HEK293 (cell line): ENCODE data around the gene GALNT11.
"Not testable (repeated sequence)": the region's sequence is repeated elsewhere in the genome, so short reads cannot be mapped to it uniquely, and the experiment has no call there.

ENCODE experiments used
- CTCF ChIA-PET: fragments of 350-600 bp; formaldehyde crosslinking; extraction: SDS; loops from one replicate; lab custom pipeline; 2021; ENCODE audit warnings: antibody characterized with exemption; lab: Yijun Ruan, JAX
- POLR2A ChIA-PET: fragments of 300-600 bp; formaldehyde crosslinking; extraction: SDS; loops from one replicate; lab custom pipeline; 2020; ENCODE audit warnings: antibody characterized with exemption, inconsistent platforms; lab: Yijun Ruan, JAX
- H3K27ac ChIP-seq: fragments of 200-500 bp; sonication (Bioruptor generic); 2 replicates; pipeline ENCODE4 v1.5.1; 2014; ENCODE audit warnings: low read depth, low read length, control low read depth, inconsistent platforms; ENCODE audit errors: extremely low read depth
- H3K36me3 ChIP-seq, 2 experiments: fragments of 200-500 bp in 1 of 2; sonication (Bioruptor generic) in 1 of 2; 1 replicate in 1 of 2; 2 replicates in 1 of 2; pipeline ENCODE4 v1.5.1; 2014 to 2017; ENCODE audit warnings: inconsistent platforms in 2 of 2, low read length in 2 of 2; ENCODE audit not compliant: control insufficient read depth in 2 of 2, insufficient read depth in 1 of 2
- H3K4me1 ChIP-seq: fragments of 200-500 bp; sonication (Bioruptor generic); 2 replicates; pipeline ENCODE4 v1.5.1; 2014; ENCODE audit warnings: mild to moderate bottlenecking, low read length, inconsistent platforms; ENCODE audit not compliant: control insufficient read depth, insufficient read depth
- H3K4me3 ChIP-seq: 2 replicates; pipeline ENCODE4 v1.5.1; 2011; ENCODE audit warnings: low read depth, mild to moderate bottlenecking, control low read depth, low read length, moderate library complexity
- H3K9me3 ChIP-seq: fragments of 200-500 bp; sonication (Bioruptor generic); 2 replicates; pipeline ENCODE4 v1.5.1; 2014; ENCODE audit warnings: low read depth, low read length, inconsistent platforms; ENCODE audit not compliant: control insufficient read depth, insufficient read depth
- CTCF ChIP-seq: fragments of 450-650 bp; formaldehyde crosslinking; IDR thresholded peaks from 2 replicates; pipeline ENCODE4 v1.5.1; 2016; ENCODE audit warnings: missing biosample characterization, missing genetic modification characterization
- SCRT1 ChIP-seq: fragments of 450-650 bp; formaldehyde crosslinking; IDR thresholded peaks from 2 replicates; pipeline ENCODE4 v1.5.1; 2016; ENCODE audit warnings: missing biosample characterization, missing genetic modification characterization, borderline replicate concordance
- SCRT2 ChIP-seq: fragments of 450-650 bp; formaldehyde crosslinking; IDR thresholded peaks from 2 replicates; pipeline ENCODE4 v1.5.1; 2016; ENCODE audit warnings: missing biosample characterization, missing genetic modification characterization
- SETDB1 ChIP-seq: IDR thresholded peaks from one replicate; pipeline ENCODE4 v1.6.1; 2017; ENCODE audit warnings: mild to moderate bottlenecking, low read length, moderate library complexity, mixed read lengths; ENCODE audit not compliant: insufficient read length
- ZIC2 ChIP-seq: fragments of 450-650 bp; formaldehyde crosslinking; IDR thresholded peaks from 2 replicates; pipeline ENCODE4 v1.5.1; 2016; ENCODE audit warnings: missing biosample characterization, missing genetic modification characterization
- ZNF133 ChIP-seq: fragments of 450-650 bp; formaldehyde crosslinking; IDR thresholded peaks from 2 replicates; pipeline ENCODE4 v1.5.1; 2016; ENCODE audit warnings: missing biosample characterization, missing genetic modification characterization
- ZNF350 ChIP-seq: fragments of 450-650 bp; formaldehyde crosslinking; IDR thresholded peaks from 2 replicates; pipeline ENCODE4 v1.5.0; 2017; ENCODE audit warnings: missing biosample characterization, mild to moderate bottlenecking, missing genetic modification characterization
- ZNF596 ChIP-seq: fragments of 450-650 bp; IDR thresholded peaks from 2 replicates; pipeline ENCODE4 v1.5.0; 2018; ENCODE audit warnings: missing biosample characterization, mild to moderate bottlenecking, missing genetic modification characterization, moderate library complexity
- ZNF654 ChIP-seq: fragments of 450-650 bp; formaldehyde crosslinking; IDR thresholded peaks from 2 replicates; pipeline ENCODE4 v1.5.1; 2016; ENCODE audit warnings: low read depth, missing biosample characterization, missing genetic modification characterization

GALNT11 gene

GRCh38 chr7:152030639-152031038 is 5.2 kb downstream of the GALNT11 start:
- TF ChIP-seq ZNF133 (tag by site-specific recombination) (0 out of 2 replicates have a peak, but pooled peaks have one; percentile 23), ZNF596 (tag by site-specific recombination) (0 out of 2 replicates have a peak, but pooled peaks have one; percentile 17)
- peaks cover 0 to 24% of the 10 kb centered on the region in 2 experiments; a peak in 1 of 3 replicates for H3K36me3 ChIP-seq
- H3K9me3 ChIP-seq, POLR2A ChIA-PET, H3K4me3 ChIP-seq, H3K27ac ChIP-seq, H3K4me1 ChIP-seq: not testable (repeated sequence)
- CTCF ChIA-PET = interaction anchor here (0.8 kb wide), 1 partner anchor 535 kb away, joined by 3 read pairs; no protein-coding TSS in a partner anchor

- H3K36me3 ChIP-seq = peaks cover 0 to 5% of the 10 kb centered on the region in 2 experiments; a peak in 1 of 3 replicates
- no peak overlapping the region for H3K27ac ChIP-seq
- POLR2A ChIA-PET = no interaction called here
- TF ChIP-seq ZIC2 (tag by site-specific recombination) (no peak), CTCF (tag by site-specific recombination) (no peak)
- no peak overlapping the region for H3K4me3 ChIP-seq
- no peaks in the 10 kb centered on the region for H3K9me3 ChIP-seq
- CTCF ChIA-PET = interaction anchor here (0.6 kb wide), 1 partner anchor 99 kb away, joined by 3 read pairs; no protein-coding TSS in a partner anchor
- H3K4me1 ChIP-seq = no peaks in the 10 kb centered on the region
These were observed 10.3 kb downstream of the GALNT11 start for GRCh38 chr7:152035817-152036216.

- H3K4me3 ChIP-seq, CTCF ChIA-PET, H3K36me3 ChIP-seq, H3K4me1 ChIP-seq, POLR2A ChIA-PET, H3K9me3 ChIP-seq, H3K27ac ChIP-seq: not testable (repeated sequence)
- peak; percentile 52 for TF ChIP-seq SETDB1
These were observed 12.9 kb downstream of the GALNT11 start for GRCh38 chr7:152038410-152038809.

GRCh38 chr7:152043086-152043485 is 17.6 kb downstream of the GALNT11 start:
- H3K36me3 ChIP-seq, CTCF ChIA-PET, H3K4me3 ChIP-seq: not testable (repeated sequence)

GRCh38 chr7:152044909-152045308 is 19.4 kb downstream of the GALNT11 start:
- H3K27ac ChIP-seq, H3K9me3 ChIP-seq, H3K36me3 ChIP-seq, H3K4me1 ChIP-seq, H3K4me3 ChIP-seq, POLR2A ChIA-PET, CTCF ChIA-PET: not testable (repeated sequence)

More at GRCh38 chr7:152043086-152043485, 17.6 kb downstream of the GALNT11 start:
- POLR2A ChIA-PET, H3K27ac ChIP-seq, H3K4me1 ChIP-seq, H3K9me3 ChIP-seq: not testable (repeated sequence)

- Histone ChIP-seq H3K4me3 (no peak overlapping the region), H3K27ac (no peak overlapping the region), H3K9me3 (no peaks in the 10 kb centered on the region), H3K36me3 (no peaks in the 10 kb centered on the region), H3K4me1 (no peaks in the 10 kb centered on the region)
- ChIA-PET POLR2A (interaction anchor here (0.6 kb wide), 1 partner anchor 619 kb away, joined by 3 read pairs; no protein-coding TSS in a partner anchor), CTCF (no interaction called here)
- TF ChIP-seq SCRT2 (tag by site-specific recombination) (peak; percentile 83), ZNF654 (tag by site-specific recombination) (no peak), ZNF350 (tag by site-specific recombination) (no peak), SCRT1 (peak; percentile 84)
These were observed 21.1 kb downstream of the GALNT11 start for GRCh38 chr7:152046531-152046930.
